H9 (cell line): Measurements from ENCODE around the gene PRKAG2. TPM values are rescaled to one million over a fixed set of nuclear protein-coding genes. Genes with fewer than 3 reads are reported as not detected.

Experiments
- DNase-seq: peaks from one replicate; pipeline ENCODE4 v3.0.0-alpha.2; 2017
- H2AFZ ChIP-seq: one replicate; pipeline ENCODE4 v1.6.1; 2013; ENCODE audit warnings: mild to moderate bottlenecking, low read length, control low read depth, moderate library complexity
- H2AK5ac ChIP-seq: 2 replicates; pipeline ENCODE4 v1.6.1; 2013; ENCODE audit warnings: low read length, control low read depth, mixed read lengths; ENCODE audit not compliant: insufficient read length
- H2BK120ac ChIP-seq: one replicate; pipeline ENCODE4 v1.6.1; 2013; ENCODE audit warnings: low read depth, mild to moderate bottlenecking, low read length, control low read depth, inconsistent platforms; ENCODE audit not compliant: poor library complexity, severe bottlenecking
- H2BK12ac ChIP-seq: 2 replicates; pipeline ENCODE4 v1.6.1; 2013; ENCODE audit warnings: low read length, control low read depth, mixed read lengths, low read depth; ENCODE audit not compliant: insufficient read length
- H2BK15ac ChIP-seq: 2 replicates; pipeline ENCODE4 v1.6.1; 2013; ENCODE audit warnings: low read depth, low read length, control low read depth
- H2BK20ac ChIP-seq: one replicate; pipeline ENCODE4 v1.6.1; 2013; ENCODE audit warnings: low read depth, mild to moderate bottlenecking, low read length, control low read depth, inconsistent platforms; ENCODE audit not compliant: poor library complexity, severe bottlenecking
- H2BK5ac ChIP-seq: 2 replicates; pipeline ENCODE4 v1.6.1; 2013; ENCODE audit warnings: low read length, control low read depth, mixed read lengths; ENCODE audit not compliant: insufficient read length
- H3K14ac ChIP-seq: 2 replicates; pipeline ENCODE4 v1.6.1; 2013; ENCODE audit warnings: low read length, control low read depth; ENCODE audit not compliant: insufficient read depth
- H3K18ac ChIP-seq: 2 replicates; pipeline ENCODE4 v1.6.1; 2013; ENCODE audit warnings: low read depth, mild to moderate bottlenecking, mixed read lengths, low read length, control low read depth; ENCODE audit not compliant: insufficient read length
- H3K23ac ChIP-seq: 2 replicates; pipeline ENCODE4 v1.6.1; 2013; ENCODE audit warnings: low read length, control low read depth, mixed read lengths, low read depth; ENCODE audit not compliant: insufficient read length
- H3K23me2 ChIP-seq: 2 replicates; pipeline ENCODE4 v1.6.1; 2013; ENCODE audit warnings: low read depth, mild to moderate bottlenecking, mixed read lengths, low read length, control low read depth; ENCODE audit not compliant: insufficient read length, poor library complexity, severe bottlenecking
- H3K27ac ChIP-seq: 2 replicates; pipeline ENCODE4 v1.5.1; 2013; ENCODE audit warnings: low read length, control low read depth, mixed read lengths, low read depth; ENCODE audit not compliant: insufficient read length
- H3K27me3 ChIP-seq: 2 replicates; pipeline ENCODE4 v1.6.1; 2013; ENCODE audit warnings: low read length, control low read depth, inconsistent platforms; ENCODE audit not compliant: insufficient read depth
- H3K4ac ChIP-seq: 2 replicates; pipeline ENCODE4 v1.6.1; 2013; ENCODE audit warnings: low read depth, mild to moderate bottlenecking, control low read depth, inconsistent platforms, low read length, moderate library complexity
- H3K4me1 ChIP-seq: 2 replicates; pipeline ENCODE4 v1.6.1; 2013; ENCODE audit warnings: low read length, control low read depth, inconsistent platforms; ENCODE audit not compliant: insufficient read depth
- H3K4me2 ChIP-seq: 2 replicates; pipeline ENCODE4 v1.6.1; 2013; ENCODE audit warnings: low read length, control low read depth, mixed read lengths; ENCODE audit not compliant: insufficient read length, insufficient read depth
- H3K56ac ChIP-seq: 2 replicates; pipeline ENCODE4 v1.6.1; 2013; ENCODE audit warnings: low read depth, mild to moderate bottlenecking, mixed read lengths, low read length, control low read depth; ENCODE audit not compliant: insufficient read length
- H3K79me1 ChIP-seq: 2 replicates; pipeline ENCODE4 v1.6.1; 2013; ENCODE audit warnings: low read depth, mild to moderate bottlenecking, moderate library complexity, low read length, control low read depth, inconsistent platforms; ENCODE audit not compliant: insufficient read depth, poor library complexity, severe bottlenecking
- H3K79me2 ChIP-seq: 2 replicates; pipeline ENCODE4 v1.6.1; 2013; ENCODE audit warnings: low read length, control low read depth, inconsistent platforms; ENCODE audit not compliant: insufficient read depth
- H3K9ac ChIP-seq: 2 replicates; pipeline ENCODE4 v1.6.1; 2013; ENCODE audit warnings: low read length, control low read depth, mixed read lengths; ENCODE audit not compliant: insufficient read length; ENCODE audit errors: extremely low read depth
- H3K9me3 ChIP-seq: one replicate; pipeline ENCODE4 v1.6.1; 2013; ENCODE audit warnings: low read depth, low read length, inconsistent platforms; ENCODE audit not compliant: control insufficient read depth
- H3T11ph ChIP-seq: one replicate; pipeline ENCODE4 v1.6.1; 2013; ENCODE audit warnings: mild to moderate bottlenecking, low read length, control low read depth, inconsistent platforms
- H4K20me1 ChIP-seq: one replicate; pipeline ENCODE4 v1.6.1; 2013; ENCODE audit not compliant: control insufficient read depth, insufficient read length, insufficient read depth
- H4K5ac ChIP-seq: 2 replicates; pipeline ENCODE4 v1.6.1; 2013; ENCODE audit warnings: low read depth, mild to moderate bottlenecking, mixed read lengths, low read length, control low read depth; ENCODE audit not compliant: insufficient read length
- H4K8ac ChIP-seq: replicated peaks from 2 replicates; pipeline ENCODE4 v1.6.1; 2013; ENCODE audit warnings: low read length, control low read depth, mixed read lengths, low read depth; ENCODE audit not compliant: insufficient read length
- H4K91ac ChIP-seq: 2 replicates; pipeline ENCODE4 v1.6.1; 2013; ENCODE audit warnings: low read depth, mild to moderate bottlenecking, moderate library complexity, mixed read lengths, low read length, control low read depth; ENCODE audit not compliant: insufficient read length
- H3K27ac Mint-ChIP-seq, 3 experiments: 2 replicates in 2 of 3; 3 replicates in 1 of 3; pipeline ENCODE4 v1.8.0; 2020 to 2021; ENCODE audit warnings: mixed read lengths in 3 of 3, mild to moderate bottlenecking in 1 of 3, moderate library complexity in 1 of 3
- H3K27me3 Mint-ChIP-seq: 2 replicates; pipeline ENCODE4 v1.8.0; 2021; ENCODE audit warnings: low read depth, mild to moderate bottlenecking, moderate library complexity, mixed read lengths
- H3K36me3 Mint-ChIP-seq, 3 experiments: 2 replicates in 2 of 3; 3 replicates in 1 of 3; pipeline ENCODE4 v1.8.0; 2020 to 2021; ENCODE audit warnings: low read depth in 3 of 3, mixed read lengths in 3 of 3; ENCODE audit not compliant: insufficient read depth in 1 of 3
- H3K4me1 Mint-ChIP-seq, 2 experiments: 2 replicates each; pipeline ENCODE4 v1.8.0; 2020; ENCODE audit warnings: mixed read lengths in 2 of 2
- H3K4me3 Mint-ChIP-seq, 2 experiments: 2 replicates in 1 of 2; 3 replicates in 1 of 2; pipeline ENCODE4 v1.8.0; 2020 to 2021; ENCODE audit warnings: mild to moderate bottlenecking in 2 of 2, mixed read lengths in 2 of 2, moderate library complexity in 1 of 2
- H3K9me3 Mint-ChIP-seq, 2 experiments: 2 replicates in 1 of 2; 3 replicates in 1 of 2; pipeline ENCODE4 v1.8.0; 2020; ENCODE audit warnings: mild to moderate bottlenecking in 2 of 2, mixed read lengths in 2 of 2, moderate library complexity in 1 of 2
- WGBS: extraction: QIAGEN DNeasy Blood & Tissue Kit; methylation state at CpG from one replicate; pipeline ENCODE4 v1.1.7; 2013; ENCODE audit warnings: missing lambda C conversion rate, low lambda C conversion rate, mixed read lengths; ENCODE audit not compliant: insufficient read length; ENCODE audit errors: extremely low coverage; 5-methylcytosine and 5-hydroxymethylcytosine counted together
- total RNA-seq: library from RNA; stranded (reverse); gene quantifications from 2 replicates; pipeline ENCODE4 v1.2.1, GENCODE V29; 2021
- TF ChIP-seq, protein P1 (sequence below): fragments of 200-600 bp; sonication (generic); conservative IDR thresholded peaks from 3 replicates; pipeline ENCODE4 v1.8.0; 2021; ENCODE audit warnings: antibody characterized with exemption, mild to moderate bottlenecking

Gene PRKAG2
- total RNA-seq, 1 experiment from 2014 or later: 11.8 TPM

GRCh38 chr7:151905353-151905752, 28.4 kb upstream of the PRKAG2 start:
- no peak overlapping the region for H3K56ac ChIP-seq

More at GRCh38 chr7:151905353-151905752, 28.4 kb upstream of the PRKAG2 start:
- H2BK20ac ChIP-seq: no peak overlapping the region
- H4K91ac ChIP-seq: no peak overlapping the region
- H2BK120ac ChIP-seq: no peak overlapping the region
- H2BK12ac ChIP-seq: no peak overlapping the region
- H3K27ac Mint-ChIP-seq: no peak overlapping the region
- no peaks in the 10 kb centered on the region for H3K79me2 ChIP-seq
- no peak overlapping the region for H2BK15ac ChIP-seq
- no peak overlapping the region for H2AK5ac ChIP-seq
- H2BK5ac ChIP-seq: no peak overlapping the region
- no peak overlapping the region for H2AFZ ChIP-seq
- H3K23me2 ChIP-seq: no peaks in the 10 kb centered on the region
- no peaks in the 10 kb centered on the region for H3K4me1 ChIP-seq
- no peaks in the 10 kb centered on the region for H4K20me1 ChIP-seq
- H3K4me3 Mint-ChIP-seq: no peak overlapping the region
- H3K27ac ChIP-seq: no peak overlapping the region
- no peak overlapping the region for H3K9ac ChIP-seq
- no peaks in the 10 kb centered on the region for H3K27me3 ChIP-seq
- H3K36me3 Mint-ChIP-seq: no peaks in the 10 kb centered on the region
- DNase-seq: no peak
- no peaks in the 10 kb centered on the region for H3K9me3 ChIP-seq
- TF ChIP-seq, protein P1, sequence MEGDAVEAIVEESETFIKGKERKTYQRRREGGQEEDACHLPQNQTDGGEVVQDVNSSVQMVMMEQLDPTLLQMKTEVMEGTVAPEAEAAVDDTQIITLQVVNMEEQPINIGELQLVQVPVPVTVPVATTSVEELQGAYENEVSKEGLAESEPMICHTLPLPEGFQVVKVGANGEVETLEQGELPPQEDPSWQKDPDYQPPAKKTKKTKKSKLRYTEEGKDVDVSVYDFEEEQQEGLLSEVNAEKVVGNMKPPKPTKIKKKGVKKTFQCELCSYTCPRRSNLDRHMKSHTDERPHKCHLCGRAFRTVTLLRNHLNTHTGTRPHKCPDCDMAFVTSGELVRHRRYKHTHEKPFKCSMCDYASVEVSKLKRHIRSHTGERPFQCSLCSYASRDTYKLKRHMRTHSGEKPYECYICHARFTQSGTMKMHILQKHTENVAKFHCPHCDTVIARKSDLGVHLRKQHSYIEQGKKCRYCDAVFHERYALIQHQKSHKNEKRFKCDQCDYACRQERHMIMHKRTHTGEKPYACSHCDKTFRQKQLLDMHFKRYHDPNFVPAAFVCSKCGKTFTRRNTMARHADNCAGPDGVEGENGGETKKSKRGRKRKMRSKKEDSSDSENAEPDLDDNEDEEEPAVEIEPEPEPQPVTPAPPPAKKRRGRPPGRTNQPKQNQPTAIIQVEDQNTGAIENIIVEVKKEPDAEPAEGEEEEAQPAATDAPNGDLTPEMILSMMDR: no peak
- H4K8ac ChIP-seq: no peak overlapping the region
- H3K79me1 ChIP-seq: no peaks in the 10 kb centered on the region
- peaks cover 27% of the 10 kb centered on the region for H3K27me3 Mint-ChIP-seq
- no CpG with 5 or more reads among the region's 9 CpGs for WGBS
- H3K18ac ChIP-seq: no peak overlapping the region
- H4K5ac ChIP-seq: no peak overlapping the region
- no peak overlapping the region for H3K4ac ChIP-seq
- no peak overlapping the region for H3K14ac ChIP-seq
- H3K4me2 ChIP-seq: no peak overlapping the region
- no peak overlapping the region for H3T11ph ChIP-seq
- H3K23ac ChIP-seq: no peak overlapping the region
- no peaks in the 10 kb centered on the region; a peak in 1 of 4 replicates for H3K4me1 Mint-ChIP-seq
- peaks cover 0 to 3% of the 10 kb centered on the region in 2 experiments; a peak in 2 of 5 replicates for H3K9me3 Mint-ChIP-seq
